Measurements from ENCODE around the gene ZNF439.
"Not testable (repeated sequence)": the region's sequence is repeated elsewhere in the genome, so short reads cannot be mapped to it uniquely, and the experiment has no call there.

- not testable (repeated sequence) for TF ChIP-seq CTCF, POLR2A (IDR thresholded peaks at IDR 0.05)
These were observed 66.0 kb downstream of the ZNF439 start for GRCh38 chr19:11914417-11915051.
